K562 (cell line): ENCODE results near the gene MCM9. TPM values are rescaled to one million over a fixed set of nuclear protein-coding genes. Genes with fewer than 3 reads are reported as not detected.

Experiments
- HNRNPUL1 ChIP-seq: fragments of 200-400 bp; formaldehyde crosslinking; IDR thresholded peaks from 2 replicates; pipeline ENCODE4 v1.6.1; 2017; ENCODE audit warnings: low read length
- KLF16 ChIP-seq: IDR thresholded peaks from 2 replicates; pipeline ENCODE4 v1.6.1; 2016; ENCODE audit warnings: antibody characterized with exemption
- MCM2 ChIP-seq: fragments of 450-650 bp; IDR thresholded peaks from 2 replicates; pipeline ENCODE4 v1.6.1; 2017; ENCODE audit warnings: low read depth, mild to moderate bottlenecking
- PRMT5 ChIP-seq: sonication (generic); formaldehyde crosslinking; IDR thresholded peaks from 2 replicates; pipeline ENCODE4 v1.5.0; 2020; ENCODE audit warnings: missing genetic modification reagents
- ZNF318 ChIP-seq, 2 experiments: fragments of 450-650 bp; IDR thresholded peaks; 2 replicates each; pipeline ENCODE4 v1.6.1; 2016; ENCODE audit warnings: mild to moderate bottlenecking in 2 of 2, borderline replicate concordance in 1 of 2, low read depth in 1 of 2, moderate library complexity in 1 of 2
- polyA plus RNA-seq, 8 experiments: library from polyadenylated mRNA; depleted of rRNA in 4 of 8; stranded (reverse) in 5 of 8; unstranded in 3 of 8; fragments of >200 nt; fragmentation: Nextera tagmentation in 2 of 8; fragmentation: Illumina TruSeq in 1 of 8; extraction: Ambion mirVana in 2 of 8; extraction: Trizol in 1 of 8; gene quantifications; 2 replicates each; pipeline versions ENCODE4 v1.2.1 to v1.2.3, GENCODE V29; 2011 to 2014; ENCODE audit warnings: inconsistent platforms in 1 of 8, missing spikeins in 1 of 8
- total RNA-seq, 7 experiments: library from RNA; depleted of rRNA in 6 of 7; stranded (reverse); fragments of >200 nt in 6 of 7; fragmentation: Illumina TruSeq in 2 of 7; extraction: Trizol in 2 of 7; gene quantifications; 2 replicates each; pipeline versions ENCODE4 v1.2.1 to v1.2.3, GENCODE V29; 2011 to 2021; ENCODE audit warnings: low replicate concordance in 1 of 7

MCM9 gene
- total and polyA plus RNA-seq, 9 of the 15 experiments (the other 6 are each of a cell fraction or from before 2014, with no cell fraction given) = 4.8 to 16.7 (median 11.6) TPM

DNA sequence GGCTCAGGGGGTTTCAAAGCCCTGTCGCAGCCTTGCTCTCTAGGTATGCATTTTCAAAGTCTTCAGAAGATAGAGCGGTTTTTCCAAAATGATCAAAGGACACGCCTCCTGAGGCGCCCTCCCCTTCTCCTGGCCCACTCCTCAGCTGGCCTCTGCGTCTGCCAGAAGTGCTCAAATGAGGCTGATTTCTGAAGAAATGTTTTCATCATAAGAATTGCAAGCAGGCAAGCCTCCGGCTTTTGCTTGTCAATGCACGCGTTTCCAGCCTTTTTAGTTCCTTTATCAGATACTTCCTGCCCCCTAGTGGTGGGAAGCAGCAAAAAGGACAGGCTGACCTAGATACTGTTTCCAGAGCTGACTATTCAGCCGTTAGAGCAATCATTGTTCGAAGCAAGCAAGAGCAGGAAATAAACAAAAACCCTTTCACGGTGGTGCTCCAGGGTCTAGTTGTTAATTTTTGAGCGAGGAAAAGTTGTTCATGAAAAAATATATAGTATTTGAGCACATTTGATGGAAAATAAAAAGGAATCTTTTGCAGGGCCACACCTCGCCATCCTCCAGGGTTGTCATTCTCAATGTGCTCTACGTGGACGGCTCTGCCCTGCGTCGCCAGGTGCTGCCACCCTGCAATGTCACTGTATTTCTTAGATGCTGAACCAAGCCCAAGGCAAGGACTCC is 134.4 kb downstream of the MCM9 start (continued):
- no peak for TF ChIP-seq ZNF318 (IDR thresholded peaks at IDR 0.05; ENCODE audit: borderline replicate concordance in 1 of 2, low read depth in 1 of 2)
- TF ChIP-seq PRMT5 (CRISPR knock-in tag) = no peak
- no peak for TF ChIP-seq MCM2
- no peak for TF ChIP-seq HNRNPUL1
- TF ChIP-seq KLF16 = peak; percentile 38
